Measurements from ENCODE around the gene TRIP10. TPM values are rescaled to one million over a fixed set of nuclear protein-coding genes. Genes with fewer than 3 reads are reported as not detected.

The TRIP10 gene
- total RNA-seq, 1 donor from 2014 or later = 20.4 TPM

DNA sequence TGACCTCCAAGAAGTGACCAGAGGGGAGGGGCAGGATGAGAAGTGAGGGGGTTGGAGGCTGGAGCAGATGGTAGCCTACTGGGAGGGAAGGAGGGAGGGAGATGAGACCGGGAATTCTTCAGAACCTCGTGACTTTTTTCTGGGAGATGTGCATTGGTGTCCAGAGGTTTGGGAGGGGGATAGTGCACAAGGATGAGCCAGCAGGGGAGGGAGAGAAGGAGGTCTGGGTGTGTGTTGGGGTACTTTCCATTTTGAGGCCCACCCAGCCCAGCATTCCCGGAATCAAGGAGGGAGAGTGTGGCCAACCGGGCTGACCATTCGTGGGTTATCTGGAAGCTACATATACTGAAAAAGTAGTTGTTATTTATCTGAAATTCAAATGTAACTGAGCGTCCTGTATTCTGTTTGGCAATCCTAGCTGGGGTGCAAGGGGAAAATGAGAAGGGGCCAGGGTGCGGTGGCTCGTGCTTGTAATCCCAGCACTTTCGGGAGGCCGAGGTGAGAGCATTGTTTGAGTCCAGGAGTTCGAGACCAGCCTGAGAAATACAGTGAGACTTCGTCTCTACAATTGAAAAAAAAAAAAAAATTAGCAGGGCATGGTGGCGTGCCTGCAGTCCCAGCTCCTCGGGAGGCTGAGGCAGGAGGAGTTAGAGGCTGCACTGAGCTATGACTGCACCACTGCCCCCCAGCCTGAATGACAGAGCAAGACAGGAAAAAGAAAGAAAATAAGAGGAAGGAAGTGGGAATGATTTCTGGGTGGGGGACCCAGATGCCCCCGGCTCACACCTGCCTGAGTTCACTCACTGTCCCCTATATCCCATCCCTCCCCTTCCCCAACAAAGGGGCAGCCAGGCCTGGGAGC lies 14.6 kb upstream of the TRIP10 start:
- DNase-seq (ENCODE audit: low read depth in 2 of 2) = no peak

GRCh38 chr19:6725513-6726231 lies 13.8 kb upstream of the TRIP10 start:
- no peak for DNase-seq (ENCODE audit: low read depth in 2 of 2)

DNA sequence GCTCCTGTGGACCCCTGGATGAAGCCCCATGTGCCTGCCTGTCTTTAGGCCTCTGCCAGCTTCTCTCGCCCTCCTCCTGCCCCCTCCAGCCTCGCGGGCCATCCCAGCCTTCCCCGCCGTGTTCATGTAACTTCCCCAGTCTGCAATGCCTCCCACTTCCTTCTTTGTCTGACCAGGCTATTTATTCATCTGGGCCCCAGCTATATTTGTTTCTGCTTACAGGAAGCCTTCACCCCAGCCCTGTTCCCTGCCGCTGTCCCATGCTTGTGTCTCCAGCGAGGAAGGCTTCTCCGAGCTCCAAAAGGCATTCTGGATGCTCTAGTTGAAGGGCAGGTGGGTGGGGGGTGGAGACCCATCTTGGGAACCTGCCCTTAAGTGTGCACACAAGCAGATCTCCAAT lies 11.1 kb upstream of the TRIP10 start:
- DNase-seq (ENCODE audit: low read depth in 2 of 2) = peak in 1 of 2 donors; percentile 46

- no peak for DNase-seq (ENCODE audit: low read depth in 2 of 2)
Measured at GRCh38 chr19:6729573-6730152, 9.8 kb upstream of the TRIP10 start.

DNA sequence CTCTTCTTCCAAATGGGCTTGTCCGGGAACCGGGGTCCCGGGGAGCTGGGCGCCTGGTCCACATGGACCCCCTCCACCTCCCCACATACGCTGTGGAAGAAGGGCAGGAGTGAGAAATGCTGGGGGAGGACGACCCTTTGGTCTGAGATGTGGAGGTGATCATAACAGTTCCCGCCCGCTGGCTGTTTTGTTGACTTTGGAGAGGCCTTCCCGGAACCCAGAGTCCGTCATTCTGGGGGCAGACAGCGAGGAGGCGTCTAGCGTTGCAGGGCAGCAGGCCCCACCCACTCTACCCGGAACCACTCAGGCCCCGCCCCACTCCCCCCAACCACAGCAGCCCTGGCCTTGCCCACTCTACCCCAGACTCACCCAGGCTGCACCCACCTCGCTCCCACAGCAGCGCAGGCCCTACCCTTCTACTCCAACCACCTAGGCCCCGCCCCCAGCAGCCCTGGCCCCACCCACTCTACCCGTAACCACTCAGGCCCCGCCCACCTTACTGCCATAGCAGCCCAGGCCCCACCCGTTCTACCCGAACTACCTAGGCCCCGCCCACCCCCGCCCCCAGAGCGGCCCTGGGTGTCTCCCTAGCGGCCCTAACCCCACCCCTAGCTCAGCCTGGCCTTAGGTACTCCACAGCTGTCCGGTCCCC lies 9.2 kb upstream of the TRIP10 start:
- peak; percentile 25 to 63 for DNase-seq (ENCODE audit: low read depth in 2 of 2)

DNA sequence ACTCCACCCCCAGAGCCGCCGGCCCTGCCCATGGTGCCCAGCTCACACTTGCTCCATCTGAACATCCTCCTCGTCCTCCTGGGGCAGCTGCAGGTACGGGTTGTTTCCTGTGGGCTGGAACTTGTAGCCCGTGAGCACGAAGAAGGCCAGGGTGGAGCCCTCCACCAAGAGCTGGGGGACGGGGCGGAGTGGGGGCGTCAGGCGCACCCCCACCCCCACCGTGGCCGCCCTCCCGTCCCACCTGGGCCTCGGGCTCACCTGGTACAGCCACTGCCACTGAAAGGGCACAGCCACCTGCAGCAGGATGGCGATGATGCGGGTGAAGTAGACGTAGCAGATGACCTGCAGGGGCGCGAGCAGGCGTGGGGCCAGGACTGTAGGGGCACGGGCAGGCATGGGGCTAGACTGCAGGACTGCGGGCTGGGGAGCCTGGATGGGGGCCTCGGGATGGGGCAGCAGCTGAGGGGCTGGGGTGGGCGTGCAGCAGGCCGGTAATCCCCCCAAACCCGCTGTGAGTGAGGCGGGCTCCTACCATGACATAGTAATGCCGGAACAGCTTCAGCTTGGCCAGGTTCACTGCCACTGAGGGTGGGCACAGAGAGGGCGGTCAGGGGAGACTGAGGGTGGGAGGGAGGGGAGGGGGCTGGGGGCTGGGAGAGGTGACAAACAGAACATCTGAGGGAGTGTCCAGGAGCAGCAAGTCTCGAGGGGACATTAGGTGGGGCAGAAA lies 8.4 kb upstream of the TRIP10 start:
- DNase-seq (ENCODE audit: low read depth in 2 of 2) = no peak

GRCh38 chr19:6731822-6732221 lies 7.7 kb upstream of the TRIP10 start:
- no peak for DNase-seq (ENCODE audit: low read depth in 2 of 2)

DNA sequence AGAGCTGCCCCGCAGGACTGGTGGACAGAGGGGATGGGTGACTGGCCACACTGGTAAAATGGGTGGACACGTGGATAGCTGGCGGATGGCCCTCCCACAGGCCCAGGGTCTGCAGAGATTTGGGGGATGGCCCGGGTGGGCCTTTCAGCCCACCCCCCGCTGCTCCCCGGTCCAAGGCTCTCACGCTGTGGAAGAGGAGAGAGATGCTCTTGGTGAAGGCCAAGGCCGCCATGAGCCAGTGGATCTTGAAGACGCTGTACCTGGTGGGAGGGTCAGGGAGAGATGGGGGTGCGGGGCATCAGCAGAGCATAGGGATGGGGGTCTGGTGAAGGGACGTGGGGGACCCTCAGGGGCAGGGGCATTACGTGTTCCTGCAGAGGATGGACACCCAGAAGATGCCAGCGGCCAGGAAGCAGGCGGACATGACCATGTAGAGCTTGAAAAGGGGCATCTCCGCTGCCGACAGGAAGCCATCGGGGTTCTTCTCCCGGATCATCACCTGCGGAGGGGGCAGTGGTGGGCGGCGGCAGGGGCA lies 6.6 kb upstream of the TRIP10 start:
- DNase-seq (ENCODE audit: low read depth in 2 of 2) = no peak

DNA sequence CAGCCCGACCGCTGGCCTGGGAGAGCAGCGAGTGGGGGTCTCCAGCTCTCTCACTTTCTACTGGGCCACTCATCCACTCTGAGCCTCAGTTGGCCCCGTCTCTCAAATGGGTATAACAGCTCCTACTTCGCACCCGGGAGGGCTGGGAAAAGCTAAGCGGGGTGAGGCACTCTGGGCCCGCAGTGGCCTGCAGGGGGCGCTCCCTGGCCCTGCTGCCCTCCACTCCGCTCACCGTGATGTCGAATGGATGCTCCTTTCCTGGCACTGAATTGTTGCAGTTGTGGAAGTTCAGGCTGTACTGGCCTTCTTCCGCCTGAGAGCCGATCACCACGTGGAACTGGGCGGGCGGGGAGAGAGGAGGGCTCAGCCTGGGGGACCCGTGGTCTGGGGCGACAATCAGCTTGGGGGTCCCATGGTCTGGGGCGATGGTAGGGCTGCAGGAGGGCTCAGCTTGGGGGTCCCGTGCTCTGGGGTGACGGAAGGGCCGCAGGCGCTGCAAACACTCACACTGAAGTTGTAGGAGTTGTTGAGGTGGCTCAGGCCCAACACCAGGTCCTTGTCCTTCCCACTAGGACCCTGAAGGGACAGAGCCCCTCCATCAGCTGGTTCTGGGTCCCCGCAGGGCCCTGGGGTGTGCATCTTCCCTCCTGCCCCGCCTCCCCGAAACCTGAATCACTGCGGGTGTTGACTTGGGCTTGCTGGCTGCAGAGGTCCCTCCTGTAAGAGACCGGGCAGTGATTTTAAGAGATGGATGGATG lies 6.0 kb upstream of the TRIP10 start:
- DNase-seq (ENCODE audit: low read depth in 2 of 2) = no peak

GRCh38 chr19:6734096-6734696 lies 5.3 kb upstream of the TRIP10 start:
- DNase-seq (ENCODE audit: low read depth in 2 of 2) = peak; percentile 71 to 86

GRCh38 chr19:6735181-6735911 lies 4.1 kb upstream of the TRIP10 start:
- DNase-seq (ENCODE audit: low read depth in 2 of 2) = peak; percentile 36 to 78

GRCh38 chr19:6736169-6736916 lies 3.1 kb upstream of the TRIP10 start:
- peak; percentile 81 to 93 for DNase-seq (ENCODE audit: low read depth in 2 of 2)

- DNase-seq (ENCODE audit: low read depth in 2 of 2) = no peak
Measured at GRCh38 chr19:6736917-6737283, 2.6 kb upstream of the TRIP10 start.

DNA sequence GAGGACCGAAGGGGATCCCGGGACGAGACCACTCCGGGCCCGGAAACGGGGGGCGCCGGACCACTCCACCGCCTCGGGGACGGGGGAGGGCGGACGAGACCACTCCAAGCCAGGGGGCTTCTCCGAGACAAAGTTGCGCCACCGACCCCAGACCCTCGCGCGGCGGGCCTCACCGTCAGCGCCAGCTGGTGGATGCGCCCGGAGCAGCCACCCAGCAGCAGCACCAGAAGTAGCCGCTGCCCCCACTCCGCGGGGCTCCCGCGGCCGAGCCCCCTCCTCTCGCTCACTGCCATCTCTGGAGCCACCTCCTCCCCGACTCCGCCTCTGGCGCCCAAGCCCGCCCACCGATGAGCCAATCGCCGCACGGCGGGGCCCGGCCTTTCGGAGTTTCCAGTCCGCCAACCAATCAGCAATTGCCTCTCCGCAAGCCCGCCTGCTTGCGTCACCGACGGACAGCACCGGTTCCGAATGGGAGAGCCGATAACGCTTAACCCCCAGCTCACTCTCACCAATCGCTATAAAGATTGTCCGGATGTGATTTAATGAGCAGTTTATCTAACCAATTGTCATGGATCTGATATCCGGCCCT lies 2.1 kb upstream of the TRIP10 start, which contains the start of gene GPR108:
Gene GPR108, minus strand, starts transcription at position 297 of the 589 bp plus-strand sequence. Its CDS starts 4 bp downstream, at position 293.
- DNase-seq (ENCODE audit: low read depth in 2 of 2) = peak in 1 of 2 donors; percentile 100

DNA sequence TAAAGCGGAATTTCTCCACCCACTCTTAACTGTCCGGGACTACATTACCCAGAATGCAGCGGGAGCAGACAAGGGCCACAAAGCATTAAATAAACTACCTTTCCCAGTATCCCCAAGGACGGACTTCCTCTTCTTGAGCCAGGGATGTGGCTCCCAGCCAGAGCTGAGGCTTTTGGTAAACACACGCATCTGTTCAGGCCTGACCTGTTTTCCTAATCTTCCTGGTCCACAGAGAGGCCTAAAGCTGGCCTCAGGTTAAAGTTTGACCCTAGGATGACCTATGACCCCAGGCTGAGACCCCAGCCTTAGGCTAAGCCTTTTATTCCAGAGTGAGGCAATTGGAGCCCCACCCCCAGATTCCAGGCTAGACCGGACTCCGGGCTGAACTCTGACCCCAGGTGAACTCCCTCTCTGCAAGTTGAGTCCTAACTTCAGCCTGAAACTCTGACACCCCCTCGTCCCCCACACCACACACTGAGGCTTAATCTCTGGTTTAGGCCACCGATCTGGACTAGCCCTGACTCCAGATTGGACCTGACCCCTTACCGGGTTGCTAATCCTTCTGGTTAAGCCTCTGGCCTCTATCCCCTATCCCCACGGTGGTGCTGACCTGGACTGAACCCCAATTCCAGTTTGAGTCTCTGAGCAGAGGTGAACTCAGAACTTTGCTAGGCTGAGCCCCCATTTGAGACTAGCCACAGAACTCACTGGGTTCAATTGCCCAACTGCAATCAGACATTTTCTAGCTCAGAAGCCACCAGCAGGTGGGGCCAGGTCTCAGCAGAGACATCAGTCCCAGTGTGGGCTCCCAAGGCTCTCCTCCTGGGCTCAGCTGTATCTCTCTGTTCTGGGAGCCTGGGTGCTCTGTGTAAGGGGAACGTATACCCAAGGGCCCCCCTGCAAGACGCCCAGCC lies 1.4 kb upstream of the TRIP10 start:
- peak; percentile 90 to 100 for DNase-seq (ENCODE audit: low read depth in 2 of 2)

DNA sequence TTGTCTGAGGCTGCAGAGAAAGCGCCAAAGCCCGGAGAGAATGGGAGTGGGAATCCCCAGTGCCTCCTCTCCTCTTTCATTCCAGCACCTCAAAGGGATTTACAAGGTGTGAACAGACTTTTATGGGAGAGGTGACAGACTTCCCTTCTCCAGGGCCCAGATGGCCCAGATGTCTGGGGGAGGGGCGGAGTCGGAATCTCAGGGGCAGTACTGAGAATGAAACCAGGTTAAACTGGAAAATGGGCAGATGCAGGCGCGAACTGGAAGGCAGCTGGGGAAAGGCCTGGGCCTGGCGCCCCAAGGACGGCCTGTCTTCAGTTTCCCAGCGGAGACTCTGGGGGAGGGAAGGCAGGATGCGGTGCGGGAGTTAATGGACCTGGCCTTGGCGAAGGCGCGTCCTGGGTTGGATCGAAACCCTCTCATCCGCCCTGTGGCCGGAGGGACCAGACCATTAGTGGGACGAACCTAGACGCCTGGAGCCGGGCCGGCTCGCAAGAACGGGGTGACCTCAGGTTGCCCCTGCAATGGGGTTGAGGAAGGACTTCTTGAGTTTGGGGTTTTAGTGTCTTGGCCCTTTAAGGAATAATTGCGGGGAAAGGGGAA lies 592 bp upstream of the TRIP10 start:
- peak; percentile 22 to 29 for DNase-seq (ENCODE audit: low read depth in 2 of 2)
